HG03378 (cell line): ENCODE data around the gene TUBA4A.

Source experiments
- ATAC-seq: cut with Tn5 transposase; IDR thresholded peaks from one replicate; pipeline ENCODE4 v1.9.1; 2021; ENCODE audit warnings: mild to moderate bottlenecking, moderate library complexity; ENCODE audit not compliant: unreplicated experiment

Gene TUBA4A

GRCh38 chr2:219253753-219254589 is at the start of gene TUBA4A:
TUBA4A (minus strand) TSS chr2:219253918; CDS start chr2:219253858, 60 bp downstream.
- ATAC-seq = peak; percentile 32

GRCh38 chr2:219302412-219302968 is 48.8 kb upstream of the TUBA4A start:
- ATAC-seq = no peak

- no peak for ATAC-seq
Measured at GRCh38 chr2:219300022-219300421, 46.3 kb upstream of the TUBA4A start.

GRCh38 chr2:219299372-219299760 is 45.6 kb upstream of the TUBA4A start:
- no peak for ATAC-seq

DNA sequence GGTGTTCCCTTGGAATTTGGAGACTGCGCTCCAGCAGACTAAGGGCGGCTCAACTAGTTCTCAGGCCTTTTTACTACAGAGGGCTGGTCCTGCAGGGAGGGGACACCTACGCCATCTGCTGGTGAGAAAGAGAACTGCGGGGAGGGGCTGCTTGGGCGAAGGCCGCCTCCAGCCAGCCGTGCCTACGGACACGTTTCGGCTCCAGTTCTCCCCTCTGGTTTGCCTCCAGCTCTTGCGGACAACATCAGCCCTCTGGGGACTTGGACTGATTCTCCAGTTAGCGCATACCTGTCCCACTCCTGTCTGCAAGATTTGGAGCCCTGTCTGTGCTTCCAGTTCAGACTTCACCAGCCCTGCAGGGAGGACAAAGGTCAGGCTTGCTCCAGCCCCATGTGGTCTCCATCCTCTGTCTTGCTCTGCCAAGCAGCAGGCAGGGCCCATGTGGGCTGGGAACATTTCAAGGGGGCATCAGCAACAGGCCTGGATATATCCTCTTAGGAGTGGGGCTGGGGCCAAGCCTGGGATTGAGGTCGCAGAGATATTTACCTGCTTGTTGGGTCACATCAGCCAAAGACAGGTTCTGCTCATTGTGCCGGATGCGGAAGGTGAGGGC is 45.1 kb upstream of the TUBA4A start:
- ATAC-seq = peak; percentile 61

GRCh38 chr2:219297766-219298456 is 44.2 kb upstream of the TUBA4A start:
- no peak for ATAC-seq

DNA sequence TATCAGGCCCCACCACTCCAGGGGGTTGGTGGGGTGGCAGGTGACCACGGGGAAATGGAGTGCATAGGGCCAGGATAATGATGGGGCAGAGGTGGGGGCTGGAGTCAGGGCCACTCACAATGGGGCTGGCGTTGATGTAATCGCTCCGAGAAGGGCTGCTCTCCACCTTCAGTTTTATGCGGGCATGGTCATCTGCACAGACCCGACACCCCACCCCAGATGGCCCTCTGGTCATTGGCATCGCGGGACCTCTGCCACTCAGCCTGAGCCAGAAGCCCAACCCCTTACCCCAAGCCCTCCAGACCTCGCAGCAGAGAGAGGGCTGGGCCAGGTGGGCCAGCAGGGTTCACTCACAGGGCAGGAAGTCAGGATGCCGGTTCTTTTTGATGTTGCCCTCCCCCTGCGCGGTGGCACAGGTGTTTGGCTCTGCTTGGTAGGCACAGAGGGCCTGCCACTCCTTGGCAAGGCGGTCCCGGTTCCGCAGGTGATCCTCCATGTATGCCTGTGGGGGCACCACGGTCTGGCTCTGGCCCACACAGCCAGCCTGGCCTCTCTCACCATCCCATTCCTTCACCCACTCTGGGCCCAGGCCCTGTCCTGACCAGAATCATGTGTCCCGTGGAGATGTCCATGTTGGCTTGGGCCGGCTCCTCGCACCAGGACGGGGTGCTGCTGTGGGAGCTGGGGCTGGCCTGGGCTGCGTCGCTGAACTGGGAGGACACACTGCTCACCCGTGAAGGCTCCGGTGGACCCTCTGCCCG is 43.1 kb upstream of the TUBA4A start:
- ATAC-seq = no peak

DNA sequence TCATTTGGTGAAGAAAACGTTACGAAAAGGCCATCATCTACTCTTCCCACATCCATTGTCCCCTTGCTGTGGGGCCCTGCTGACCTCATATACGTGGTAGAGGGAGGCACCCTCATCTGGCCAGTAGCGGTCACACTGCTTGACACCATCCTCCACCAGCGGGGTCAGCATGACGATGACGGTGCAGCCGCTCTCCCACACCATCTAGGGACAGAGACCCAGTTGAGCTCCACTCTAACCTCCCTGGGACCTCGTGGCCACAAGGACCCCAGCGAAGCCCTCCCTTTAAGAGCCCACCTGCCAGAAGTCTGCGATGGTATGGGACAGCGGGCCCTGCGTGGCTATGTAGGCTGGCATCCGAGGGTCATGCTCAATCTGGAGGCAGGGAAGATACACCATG is 42.4 kb upstream of the TUBA4A start:
- no peak for ATAC-seq

DNA sequence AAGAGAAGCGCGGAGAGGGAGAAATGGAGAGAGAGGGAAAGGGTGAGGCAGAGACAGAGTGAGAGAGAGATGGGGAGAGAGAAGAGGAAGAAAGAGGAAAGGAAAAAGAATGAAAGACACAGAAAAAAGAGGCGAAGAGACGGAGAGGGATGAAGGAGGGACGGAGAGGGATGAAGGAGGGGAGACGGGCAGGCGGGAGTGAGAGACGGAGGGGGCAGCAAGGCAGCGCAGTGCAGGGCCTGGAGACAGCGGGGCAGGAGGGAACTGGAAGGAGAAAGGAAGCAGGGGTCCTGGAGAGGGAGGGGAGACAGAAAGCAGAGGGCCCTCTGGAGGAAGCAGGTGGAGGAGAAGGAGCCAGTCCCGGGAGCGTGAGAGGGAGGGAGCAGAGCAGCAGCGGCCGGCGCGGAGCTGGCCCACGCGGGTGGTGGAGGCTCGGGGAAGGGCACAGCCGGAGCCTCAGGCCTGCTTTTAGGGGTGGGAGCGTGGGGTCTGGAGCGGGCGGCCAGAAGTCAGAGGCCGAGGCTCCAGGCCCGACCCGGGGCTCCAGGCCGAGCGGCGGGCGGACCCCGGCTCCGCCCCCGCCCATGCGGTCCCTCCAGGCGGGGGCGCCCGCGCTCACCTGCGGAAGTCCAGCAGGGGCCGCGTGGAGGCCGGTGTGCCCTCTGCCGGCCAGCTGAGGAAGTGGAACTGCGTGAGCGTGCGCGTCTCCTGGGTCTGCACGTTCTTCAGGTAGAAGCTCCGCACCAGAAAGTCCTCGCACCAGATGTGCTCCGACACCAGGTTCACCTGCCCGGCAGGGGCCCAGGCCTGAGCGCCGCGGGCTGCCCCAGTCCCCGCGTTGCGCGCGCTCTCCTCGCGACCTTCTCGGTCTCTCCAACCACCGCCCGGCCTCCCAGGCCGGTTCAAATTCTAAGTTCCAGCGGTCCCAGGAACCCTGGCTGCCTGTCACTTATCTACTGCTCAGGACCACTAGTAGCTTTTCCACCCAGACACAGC is 40.9 kb upstream of the TUBA4A start:
- peak; percentile 74 for ATAC-seq

DNA sequence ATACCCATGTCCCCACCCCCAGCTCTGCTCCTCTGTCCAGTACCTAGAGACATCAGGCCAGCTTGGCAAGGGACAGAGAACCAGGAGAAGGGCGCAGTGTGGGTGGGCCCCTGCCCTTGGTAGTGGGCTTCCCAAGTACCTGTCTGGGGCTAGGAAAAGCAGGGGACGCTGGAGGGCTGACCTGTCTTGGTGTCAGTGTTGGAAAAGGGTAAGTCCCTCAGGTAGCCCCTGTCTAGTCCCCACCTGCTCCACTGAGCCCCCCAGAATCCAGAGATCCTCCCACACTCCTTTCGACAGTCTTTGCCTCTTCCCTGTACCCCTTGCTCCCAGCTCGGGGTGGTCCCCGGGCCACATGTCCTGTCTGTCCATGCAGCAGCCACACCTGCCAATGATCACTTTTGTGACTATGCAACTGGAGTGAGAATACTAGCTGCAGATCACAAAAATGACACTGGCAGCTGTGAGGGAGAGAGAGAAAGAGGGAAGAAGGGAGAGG is 40.1 kb upstream of the TUBA4A start:
- ATAC-seq = no peak

GRCh38 chr2:219292616-219293015 is 38.9 kb upstream of the TUBA4A start:
- ATAC-seq = no peak

- ATAC-seq = no peak
Measured at GRCh38 chr2:219291910-219292490, 38.3 kb upstream of the TUBA4A start.

DNA sequence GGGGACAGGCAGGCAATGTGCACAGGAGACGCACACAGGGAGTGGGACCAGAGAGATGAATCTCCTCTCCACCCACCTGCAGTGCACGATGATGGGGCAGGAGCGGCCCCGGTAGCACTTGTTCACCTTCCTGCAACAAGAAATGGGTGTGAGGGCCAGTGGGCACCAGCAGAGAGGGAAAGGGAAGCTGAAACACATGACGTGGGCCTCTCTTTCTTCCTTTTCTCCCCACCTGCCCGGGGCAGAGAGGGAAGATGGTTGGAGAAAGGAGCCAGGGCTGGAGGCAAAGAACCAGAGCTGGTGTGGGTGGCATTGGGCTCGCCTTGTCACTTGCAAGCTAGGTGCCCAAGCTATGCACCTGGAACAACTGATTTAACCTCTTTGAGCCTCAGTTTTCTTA is 37.7 kb upstream of the TUBA4A start:
- ATAC-seq = no peak

DNA sequence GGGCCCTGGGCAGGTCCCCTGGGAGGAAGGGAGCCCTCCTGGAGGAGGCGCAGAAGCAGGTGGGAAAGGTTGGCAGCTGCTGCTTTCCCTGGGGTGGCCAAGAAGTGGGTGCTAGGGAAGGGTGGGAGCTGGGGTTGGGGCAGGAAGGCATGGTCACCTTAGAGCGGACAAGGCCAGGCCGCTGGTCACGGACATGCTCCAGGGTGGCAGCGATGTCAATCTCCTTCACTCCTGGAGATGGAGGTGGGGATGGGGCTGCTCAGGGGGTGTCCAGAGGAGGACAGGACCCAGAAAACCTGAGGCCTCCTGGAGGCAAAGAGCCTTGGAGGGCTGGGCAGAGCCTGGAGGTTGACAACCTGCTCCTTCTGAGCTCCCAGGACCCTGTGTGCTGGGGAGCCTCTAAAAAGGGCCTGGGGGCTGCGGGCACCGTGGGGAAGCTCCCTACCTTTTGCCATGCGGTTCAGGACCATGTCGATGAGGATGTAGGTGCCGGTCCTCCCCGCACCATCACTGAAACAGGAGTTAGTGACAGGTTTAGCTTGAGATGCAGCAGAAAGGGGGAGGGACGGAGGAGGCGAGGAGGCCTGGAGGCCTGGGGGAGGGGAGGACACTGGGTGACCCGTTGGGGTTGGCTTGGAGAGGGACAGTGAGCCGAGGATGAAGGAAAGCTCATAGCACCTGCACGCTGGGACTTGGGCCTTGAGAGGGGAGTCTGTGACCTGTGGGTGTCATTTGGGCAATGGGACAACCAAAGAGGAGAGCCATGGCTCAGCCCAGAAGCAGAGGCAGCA is 36.9 kb upstream of the TUBA4A start:
- no peak for ATAC-seq

- no peak for ATAC-seq
Measured at GRCh38 chr2:219289537-219290361, 36.0 kb upstream of the TUBA4A start.

DNA sequence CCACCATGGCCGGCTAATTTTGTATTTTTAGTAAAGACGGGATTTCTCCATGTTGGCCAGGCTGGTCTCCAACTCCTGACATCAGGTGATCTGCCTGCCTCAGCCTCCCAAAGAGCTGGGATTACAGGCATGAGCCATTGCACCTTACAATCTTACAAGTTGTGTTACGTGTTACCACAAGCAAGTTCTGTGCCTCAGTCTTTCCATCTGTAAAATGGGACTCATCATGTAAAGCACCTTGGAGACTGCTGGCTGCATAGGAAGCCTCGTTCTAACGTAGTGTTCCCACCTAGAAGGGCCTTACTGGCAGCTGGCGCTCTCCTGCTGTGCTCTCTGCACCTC is 35.4 kb upstream of the TUBA4A start:
- ATAC-seq = no peak

DNA sequence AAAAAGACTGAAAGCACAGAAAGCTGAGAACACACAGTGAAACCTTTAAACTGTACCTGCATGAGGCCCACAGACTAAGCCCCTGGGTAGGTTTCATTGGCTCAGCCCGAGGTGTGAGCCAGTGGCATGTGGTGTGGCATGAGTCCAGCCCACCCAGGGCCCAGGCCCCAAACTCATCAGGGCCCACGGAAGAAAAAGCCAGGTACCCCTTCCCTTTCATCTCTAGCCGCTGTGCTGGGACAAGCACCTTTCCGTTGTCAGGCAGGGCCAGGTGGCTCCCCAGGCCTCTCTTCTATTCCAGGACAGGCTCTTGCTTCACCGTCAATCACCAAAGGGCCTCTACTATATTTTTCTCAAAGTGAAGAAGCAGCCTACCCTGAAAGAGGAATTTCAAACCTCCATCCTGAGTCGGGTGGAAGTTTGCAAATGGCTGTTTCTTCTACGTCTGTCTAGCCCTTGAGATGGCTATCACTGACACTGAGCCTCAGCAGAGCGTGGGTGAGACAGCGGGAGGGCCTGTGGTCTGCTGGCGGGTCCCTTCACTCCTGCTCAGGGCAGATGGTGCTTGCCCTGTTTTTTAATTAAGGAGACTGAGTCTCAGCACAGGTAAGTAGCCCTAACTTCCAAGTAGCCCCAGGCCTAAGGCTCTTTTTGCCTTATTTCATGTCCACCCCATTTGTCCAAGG is 34.0 kb upstream of the TUBA4A start:
- ATAC-seq = no peak
